ENCODE measurements around the gene GRAMD4.

Gene GRAMD4

DNA sequence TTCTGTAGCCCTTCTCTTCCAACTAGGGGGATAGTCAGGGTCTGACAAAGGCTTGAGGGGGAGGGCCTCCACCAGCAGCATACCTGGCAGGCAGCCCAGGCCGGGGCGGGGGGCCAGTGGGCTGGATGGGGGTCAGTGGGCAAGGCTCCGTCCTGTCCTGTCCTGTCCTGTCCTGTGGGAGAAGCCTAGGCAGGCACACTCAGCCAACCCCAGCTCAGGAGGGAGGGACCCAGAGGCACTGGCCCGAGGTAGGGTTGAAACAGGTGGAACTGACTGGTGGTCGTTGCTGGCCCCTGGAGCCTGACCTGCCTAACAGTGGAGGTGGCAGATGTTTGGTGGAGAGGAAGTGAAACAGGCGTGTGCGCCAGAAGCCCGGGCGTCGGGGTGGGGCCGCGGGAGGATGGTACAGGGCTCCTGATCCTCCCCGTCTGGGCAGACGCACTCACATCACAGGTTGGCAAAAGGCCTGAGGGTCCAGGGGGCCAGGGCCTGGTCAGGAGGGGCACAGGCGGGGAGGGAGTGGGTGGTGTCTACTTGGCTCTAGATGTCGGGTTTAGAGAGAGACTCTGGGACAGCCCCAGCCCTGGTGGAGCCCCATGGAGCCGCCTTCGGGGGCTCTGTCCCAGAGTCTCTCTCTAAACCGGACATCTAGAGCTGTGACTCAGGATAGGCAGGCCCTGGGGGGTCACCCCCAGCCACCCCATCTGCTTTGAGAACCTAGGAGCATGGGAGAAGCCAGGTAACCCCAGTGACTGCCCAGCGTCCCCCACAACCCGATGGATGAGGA lies 32.5 kb upstream of the GRAMD4 start:
- TF ChIP-seq GATA3 (IDR thresholded peaks at IDR 0.05; ENCODE audit: low read depth, low read length): no peak
- TF ChIP-seq GATA2 (IDR thresholded peaks at IDR 0.05; ENCODE audit: low read depth, low read length): no peak

DNA sequence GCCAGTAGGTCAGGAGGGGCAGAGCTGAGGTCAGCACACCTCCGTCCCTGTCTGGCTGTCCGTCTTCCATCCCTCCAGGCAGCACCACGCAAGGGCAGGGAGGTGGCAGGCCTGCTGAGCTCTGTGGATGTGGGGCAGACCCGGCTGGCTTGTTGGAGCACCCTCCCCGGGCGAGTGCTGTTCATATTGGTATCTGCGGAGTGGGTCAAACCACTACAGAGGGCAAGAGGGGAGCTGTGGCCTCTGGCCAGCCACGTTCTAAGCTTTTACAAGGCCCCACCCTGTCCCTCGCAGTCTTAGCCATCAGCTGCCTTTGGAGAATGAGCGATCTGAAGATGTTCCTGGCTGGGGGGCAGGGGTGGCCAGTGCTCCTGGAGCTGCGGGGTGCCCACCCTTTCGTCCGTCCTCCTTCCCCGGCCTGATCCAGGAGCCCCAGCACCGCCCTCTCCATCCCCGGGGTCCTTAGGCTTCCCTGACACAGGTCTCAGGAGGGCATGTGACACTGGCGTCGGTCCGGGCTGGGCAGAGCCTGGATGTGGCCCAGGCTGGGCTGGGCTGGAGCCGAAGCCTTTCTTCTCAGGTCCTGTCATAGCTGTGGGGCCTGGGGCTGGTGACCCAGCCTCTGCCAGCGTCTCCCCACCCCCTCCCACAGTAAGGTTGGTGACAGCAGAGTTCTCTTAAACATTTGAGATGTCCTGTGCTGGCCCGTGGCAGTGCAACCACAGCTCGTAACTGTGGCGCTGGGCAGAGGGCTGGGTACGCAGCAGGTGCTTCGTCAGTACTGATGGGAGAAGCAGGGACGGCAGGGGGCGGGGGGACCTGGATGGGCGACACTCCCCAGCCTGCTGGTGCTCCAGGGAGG lies 31.7 kb upstream of the GRAMD4 start:
- TF ChIP-seq GATA3 (IDR thresholded peaks at IDR 0.05; ENCODE audit: low read depth, low read length): no peak

GRCh38 chr22:46589141-46589748 lies 30.9 kb upstream of the GRAMD4 start:
- TF ChIP-seq GATA3 (IDR thresholded peaks at IDR 0.05; ENCODE audit: low read depth, low read length): no peak
- no peak for TF ChIP-seq GATA2 (IDR thresholded peaks at IDR 0.05; ENCODE audit: low read depth, low read length)

- TF ChIP-seq GATA2 (IDR thresholded peaks at IDR 0.05; ENCODE audit: low read depth, low read length) (no peak), GATA3 (IDR thresholded peaks at IDR 0.05; ENCODE audit: low read depth, low read length) (no peak)
Measured at GRCh38 chr22:46589871-46590271, 30.3 kb upstream of the GRAMD4 start.

DNA sequence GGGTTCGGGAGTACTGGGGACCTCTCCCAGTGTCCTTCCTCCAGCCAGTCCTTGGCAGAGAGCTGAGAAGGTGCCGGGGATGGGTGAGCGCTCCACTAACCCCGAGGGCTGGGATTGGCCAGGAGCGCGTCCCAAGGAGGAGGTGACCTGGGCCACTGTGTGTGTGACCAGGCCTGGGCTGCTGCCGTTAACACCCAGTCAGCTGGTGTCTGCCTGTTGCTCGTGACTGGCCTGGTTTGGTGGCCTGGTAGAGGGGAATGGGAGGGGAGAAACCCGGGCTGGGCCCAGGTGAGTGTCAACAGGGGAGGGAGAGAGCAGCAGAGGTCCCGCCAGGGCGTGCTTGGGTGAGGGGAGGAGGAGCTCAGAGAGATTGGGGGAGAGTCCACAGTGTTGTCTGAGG lies 29.9 kb upstream of the GRAMD4 start:
- no peak for TF ChIP-seq GATA3 (IDR thresholded peaks at IDR 0.05; ENCODE audit: low read depth, low read length)
- no peak for TF ChIP-seq GATA2 (IDR thresholded peaks at IDR 0.05; ENCODE audit: low read depth, low read length)

GRCh38 chr22:46591930-46592329 lies 28.3 kb upstream of the GRAMD4 start:
- no peak for TF ChIP-seq GATA2 (IDR thresholded peaks at IDR 0.05; ENCODE audit: low read depth, low read length)
- TF ChIP-seq GATA3 (IDR thresholded peaks at IDR 0.05; ENCODE audit: low read depth, low read length): no peak

DNA sequence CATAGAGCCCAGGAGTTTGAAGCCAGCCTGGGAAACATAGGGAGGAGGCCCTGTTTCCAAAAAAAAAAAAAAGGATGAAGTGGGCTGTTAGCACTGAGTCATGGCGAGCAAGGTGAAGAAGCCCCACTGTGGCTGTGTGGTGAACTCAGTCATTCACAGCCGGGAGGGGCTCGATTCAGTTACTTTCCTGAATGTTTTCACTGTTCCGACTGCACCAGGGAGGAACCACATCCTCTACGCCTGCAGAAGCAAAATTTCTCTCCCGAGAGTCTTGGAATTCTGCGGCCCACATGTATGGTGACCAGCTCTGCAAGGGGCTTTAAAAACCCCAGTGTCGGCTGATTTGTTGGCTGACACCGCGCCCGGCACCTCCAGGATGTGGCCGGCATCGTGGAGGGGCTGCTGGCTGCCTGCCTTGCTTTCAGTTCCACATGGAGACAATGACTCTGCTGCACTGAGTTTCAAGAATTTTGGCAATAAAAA lies 27.8 kb upstream of the GRAMD4 start:
- TF ChIP-seq GATA2 (IDR thresholded peaks at IDR 0.05; ENCODE audit: low read depth, low read length) (no peak), GATA3 (IDR thresholded peaks at IDR 0.05; ENCODE audit: low read depth, low read length) (no peak)

DNA sequence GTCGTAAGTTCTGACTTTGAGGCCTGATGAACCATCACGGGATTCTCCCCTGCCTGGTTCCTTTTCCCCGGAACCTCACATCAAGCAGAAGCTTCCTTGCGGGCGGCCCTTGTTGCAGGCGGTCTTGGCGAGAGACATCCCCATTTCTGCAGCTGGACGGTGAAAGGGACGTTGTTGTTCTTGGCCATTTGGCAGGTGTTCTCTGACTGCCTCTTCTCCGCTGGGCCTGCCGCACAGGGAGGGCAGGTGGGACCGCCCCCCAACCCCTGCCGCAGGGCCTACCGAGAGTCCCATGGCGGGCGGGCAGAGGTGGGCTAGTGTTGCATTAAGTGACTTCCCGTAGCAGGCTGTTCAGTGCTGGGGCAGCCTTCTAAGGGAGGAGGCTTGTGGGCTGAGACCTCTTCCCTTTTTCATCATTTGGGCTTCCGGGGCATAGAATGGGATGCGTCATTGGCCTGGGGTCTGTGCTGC lies 26.9 kb upstream of the GRAMD4 start:
- no peak for TF ChIP-seq GATA3 (IDR thresholded peaks at IDR 0.05; ENCODE audit: low read depth, low read length)
- TF ChIP-seq GATA2 (IDR thresholded peaks at IDR 0.05; ENCODE audit: low read depth, low read length): no peak

DNA sequence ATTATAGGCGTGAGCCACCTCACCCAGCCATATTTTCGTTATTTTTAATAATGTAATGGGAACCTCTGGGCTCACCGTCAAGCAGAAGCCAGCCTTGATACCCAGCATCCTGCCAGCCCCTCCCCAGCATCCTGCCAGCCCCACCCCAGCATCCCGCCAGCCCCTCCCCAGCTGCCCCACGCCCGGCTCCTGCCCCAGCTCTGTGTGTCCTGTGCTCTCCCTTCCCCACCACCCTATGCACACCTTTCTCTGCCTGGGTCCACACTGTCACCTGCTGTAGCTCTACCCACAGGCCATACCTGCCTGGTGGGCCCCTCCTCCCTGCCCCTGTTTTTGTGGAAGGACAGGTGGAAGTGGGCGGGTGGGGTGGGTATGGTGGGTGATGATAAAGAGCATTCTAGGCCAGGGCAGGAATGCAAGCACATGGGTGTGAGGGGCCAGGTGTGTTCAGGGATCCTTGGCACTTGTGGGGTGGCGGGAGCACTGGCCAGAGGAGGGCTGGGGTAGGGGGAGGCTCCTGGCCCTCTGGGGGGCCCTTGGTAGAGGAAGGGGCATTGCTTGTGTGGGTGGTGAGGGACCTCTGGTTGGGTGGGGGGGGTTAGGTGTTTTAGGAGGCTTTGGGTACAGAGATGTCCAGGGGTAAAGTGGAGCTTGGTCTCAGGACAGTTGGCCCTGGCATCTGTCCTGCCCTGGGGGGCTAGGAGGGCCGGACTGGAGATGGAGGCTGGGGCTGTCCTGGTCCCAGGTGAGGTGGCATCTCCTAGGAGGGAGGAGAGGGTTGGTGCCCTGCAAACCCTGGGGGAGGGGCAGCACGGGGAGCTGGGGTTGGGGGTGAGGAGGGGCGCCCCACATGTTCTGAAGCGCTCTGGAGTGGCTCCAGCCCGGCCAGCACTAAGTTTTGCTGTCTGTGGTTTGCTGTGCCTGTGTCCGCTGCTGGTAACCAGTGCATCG lies 25.9 kb upstream of the GRAMD4 start:
- TF ChIP-seq GATA2 (IDR thresholded peaks at IDR 0.05; ENCODE audit: low read depth, low read length) (no peak), GATA3 (IDR thresholded peaks at IDR 0.05; ENCODE audit: low read depth, low read length) (no peak)

GRCh38 chr22:46594947-46595298 lies 25.3 kb upstream of the GRAMD4 start:
- TF ChIP-seq GATA3 (IDR thresholded peaks at IDR 0.05; ENCODE audit: low read depth, low read length): no peak
- no peak for TF ChIP-seq GATA2 (IDR thresholded peaks at IDR 0.05; ENCODE audit: low read depth, low read length)

DNA sequence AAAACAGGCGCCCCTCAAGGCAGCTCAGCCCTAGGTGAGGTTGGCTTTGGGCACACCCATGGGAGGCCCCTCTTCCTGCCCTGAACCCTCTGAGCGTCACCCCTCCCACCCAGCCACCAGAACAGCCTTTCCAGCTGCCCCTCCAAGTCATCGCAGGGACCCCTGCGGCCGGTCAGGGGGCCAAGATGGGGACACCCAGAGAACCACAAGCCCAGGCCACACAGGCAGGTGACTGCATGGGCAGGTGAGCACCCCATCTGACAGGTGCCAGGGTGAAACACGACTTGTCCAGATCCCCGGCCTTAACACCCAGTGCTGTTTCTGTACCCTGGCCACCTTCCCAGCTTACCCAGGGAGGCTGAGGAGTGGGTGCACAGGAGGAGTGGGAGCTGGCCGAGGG lies 24.6 kb upstream of the GRAMD4 start:
- TF ChIP-seq GATA2 (IDR thresholded peaks at IDR 0.05; ENCODE audit: low read depth, low read length) (no peak), GATA3 (IDR thresholded peaks at IDR 0.05; ENCODE audit: low read depth, low read length) (no peak)

GRCh38 chr22:46596032-46596441 lies 24.1 kb upstream of the GRAMD4 start:
- TF ChIP-seq GATA3 (IDR thresholded peaks at IDR 0.05; ENCODE audit: low read depth, low read length) (peak; percentile 97), GATA2 (IDR thresholded peaks at IDR 0.05; ENCODE audit: low read depth, low read length) (peak; percentile 100)

DNA sequence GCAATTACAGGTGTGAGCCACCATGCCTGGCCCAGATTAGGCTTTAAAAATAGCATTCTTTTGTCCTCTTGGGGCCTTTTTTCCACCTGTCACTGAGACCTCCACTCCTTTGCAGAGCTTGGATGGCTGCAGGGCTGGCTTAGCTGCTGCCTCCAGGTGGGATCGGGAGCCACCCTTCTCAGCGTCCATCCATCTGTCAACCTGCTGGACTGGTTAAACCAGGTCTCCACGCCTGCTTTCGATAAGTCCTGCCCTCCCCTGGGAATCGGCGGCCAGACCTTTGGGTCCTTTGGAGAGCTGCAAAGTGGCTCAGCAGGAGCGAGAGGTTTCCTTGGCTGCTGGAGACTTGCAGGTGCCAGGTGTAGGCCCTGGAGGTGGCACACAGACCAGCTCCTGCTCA lies 23.4 kb upstream of the GRAMD4 start:
- TF ChIP-seq GATA3 (IDR thresholded peaks at IDR 0.05; ENCODE audit: low read depth, low read length) (no peak), GATA2 (IDR thresholded peaks at IDR 0.05; ENCODE audit: low read depth, low read length) (no peak)

All from SH-SY5Y (cell line).